Measurements from ENCODE around the gene OSGEP.

Gene OSGEP

DNA sequence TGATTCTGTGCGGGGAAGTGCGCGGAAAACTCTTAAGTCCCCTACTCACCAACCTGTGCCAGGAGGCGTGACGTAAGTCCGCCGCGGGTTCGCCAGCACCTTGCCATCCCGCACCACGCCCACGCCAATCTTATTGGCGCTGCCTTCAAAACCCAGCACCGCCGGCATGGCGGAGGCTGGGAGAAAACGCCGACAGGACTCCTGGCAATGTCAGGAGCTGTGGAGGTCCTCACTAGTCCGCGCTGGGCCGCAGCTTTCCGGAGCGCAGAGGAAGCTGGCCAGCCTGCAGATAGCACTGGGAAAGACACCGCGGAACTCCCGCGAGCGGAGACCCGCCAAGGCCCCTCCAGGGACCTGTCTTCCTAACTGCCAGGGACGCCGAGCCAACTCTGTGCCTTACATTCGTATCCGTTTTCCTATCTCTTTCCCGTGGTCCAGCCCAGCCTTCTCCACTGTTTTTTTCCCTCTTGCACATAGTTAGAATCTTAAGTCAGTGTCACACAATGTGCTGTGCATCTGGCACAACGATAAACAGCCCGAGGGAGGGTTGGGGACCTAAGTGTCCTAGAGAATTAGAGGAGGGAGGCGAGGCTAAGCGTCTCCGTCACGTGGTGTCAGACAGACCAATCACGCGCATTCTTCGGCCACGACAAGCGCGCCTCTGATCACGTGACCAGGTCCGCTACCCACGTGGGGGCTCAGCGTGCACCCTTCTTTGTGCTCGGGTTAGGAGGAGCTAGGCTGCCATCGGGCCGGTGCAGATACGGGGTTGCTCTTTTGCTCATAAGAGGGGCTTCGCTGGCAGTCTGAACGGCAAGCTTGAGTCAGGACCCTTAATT is at the start of gene OSGEP, which contains the start of gene APEX1:
Gene OSGEP (minus strand): TSS at position 297 of the 839 bp plus-strand sequence. CDS start 129 bp downstream, at position 168.
Gene APEX1 (plus strand): TSS at position 711 of the 839 bp plus-strand sequence. CDS start 420 bp downstream, outside the sequence.
- DNase-seq: peak; percentile 98

DNA sequence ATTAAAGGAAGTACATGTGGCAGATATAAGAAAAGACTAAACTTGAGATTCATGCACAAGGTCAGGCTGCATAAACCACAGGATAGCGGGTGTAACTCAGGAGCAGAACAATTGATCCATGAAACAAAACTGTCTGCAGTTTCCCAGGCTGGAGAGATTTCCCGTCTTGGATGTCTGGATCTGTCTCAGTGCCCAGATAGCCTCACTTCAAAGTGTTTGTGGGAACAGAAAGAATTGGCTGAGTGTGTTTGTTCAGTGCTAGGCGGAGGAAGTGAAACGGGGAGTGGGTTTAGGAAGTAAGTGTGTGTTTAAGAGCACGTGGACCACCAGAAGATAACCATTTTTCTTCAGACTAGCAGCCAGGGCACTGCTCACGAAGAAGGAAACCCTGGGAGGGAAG is 49.3 kb upstream of the OSGEP start:
- no peak for DNase-seq

DNA sequence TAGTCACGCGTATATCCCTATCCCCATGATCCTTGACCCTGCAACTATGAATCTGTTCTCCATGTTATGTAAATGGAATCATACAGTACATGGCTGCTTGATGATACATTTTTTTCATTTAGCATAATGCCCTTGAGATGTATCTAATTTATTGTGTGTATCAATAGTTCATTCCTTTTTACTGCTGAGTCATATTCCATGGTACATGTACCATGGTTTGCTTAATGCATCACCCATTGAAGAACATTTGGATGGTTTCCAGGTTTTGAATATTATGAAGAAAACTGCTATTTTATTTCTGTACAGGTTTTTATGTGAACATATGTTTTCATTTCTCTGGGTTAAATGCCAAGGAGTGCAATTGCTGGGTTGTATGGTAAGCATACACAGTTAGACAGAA is 46.7 kb upstream of the OSGEP start:
- no peak for DNase-seq

GRCh38 chr14:20499881-20500280 is 45.3 kb upstream of the OSGEP start:
- DNase-seq: no peak

- DNase-seq: no peak
Observed at GRCh38 chr14:20499108-20499507, 44.5 kb upstream of the OSGEP start.

- no peak for DNase-seq
Observed at GRCh38 chr14:20498622-20499021, 44.0 kb upstream of the OSGEP start.

- no peak for DNase-seq
Observed at GRCh38 chr14:20494935-20495766, 40.5 kb upstream of the OSGEP start.

- no peak for DNase-seq
Observed at GRCh38 chr14:20493634-20494033, 39.0 kb upstream of the OSGEP start.

DNA sequence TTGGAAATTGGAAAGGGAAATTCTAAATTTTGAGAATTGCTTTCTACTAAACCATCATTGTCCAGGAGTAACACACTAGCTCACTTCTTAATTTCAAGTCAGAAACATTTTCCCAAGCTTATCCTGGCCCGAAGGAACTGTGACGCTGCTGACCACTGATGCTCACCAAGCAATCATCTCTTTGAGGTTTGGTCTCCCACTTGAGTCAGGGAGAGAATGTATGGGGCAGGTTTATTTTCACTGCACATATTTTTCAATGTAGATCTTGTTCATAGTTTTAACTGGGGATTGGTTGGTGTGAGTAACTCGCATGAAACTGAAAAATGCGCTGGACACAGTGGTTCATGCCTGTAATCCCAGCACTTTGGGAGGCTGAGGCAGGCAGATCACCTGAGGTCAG is 37.9 kb upstream of the OSGEP start:
- DNase-seq: no peak

- DNase-seq: no peak
Observed at GRCh38 chr14:20490563-20490962, 36.0 kb upstream of the OSGEP start.

DNA sequence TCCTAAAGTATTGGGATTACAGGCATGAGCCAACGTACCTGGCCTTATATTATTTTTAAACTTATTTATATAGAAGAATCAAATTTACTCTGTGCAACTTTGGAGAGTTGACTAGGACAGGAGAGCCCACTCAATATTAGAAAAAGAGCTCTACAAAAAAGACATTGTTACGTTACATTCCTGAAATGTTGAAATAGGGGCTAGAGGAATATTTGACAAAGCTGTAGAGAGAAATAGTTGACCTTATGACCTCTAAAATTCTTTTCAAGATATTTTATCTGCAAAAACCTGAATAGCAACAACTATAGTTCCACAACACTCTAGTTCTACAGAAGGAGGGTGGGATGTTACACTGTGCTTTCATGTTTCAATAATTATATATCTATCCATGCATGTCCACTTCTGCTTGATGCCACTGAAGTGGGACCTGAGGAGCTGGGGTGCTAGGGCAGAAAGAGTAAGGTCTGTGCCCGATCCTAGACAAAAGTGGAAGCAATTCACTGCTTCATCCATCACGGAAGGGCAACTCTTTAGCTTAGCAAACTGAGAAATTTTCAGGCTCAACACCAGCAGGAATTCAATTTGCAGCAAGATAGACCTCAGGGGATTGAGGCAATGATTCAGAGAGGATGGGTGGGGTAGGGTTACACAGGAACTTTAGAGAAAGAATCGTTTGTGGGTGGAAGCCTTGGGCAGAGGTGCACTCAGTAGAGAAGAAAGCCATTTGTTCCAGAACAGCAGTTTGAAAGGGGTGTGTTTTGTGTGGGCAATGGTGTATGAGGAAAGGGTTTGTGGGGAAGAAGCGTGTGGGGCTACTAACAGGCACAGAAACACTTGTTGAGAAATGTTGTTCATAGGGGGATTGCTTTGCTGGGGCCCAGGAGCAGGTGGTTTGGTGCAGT is 34.7 kb upstream of the OSGEP start:
- DNase-seq: no peak

DNA sequence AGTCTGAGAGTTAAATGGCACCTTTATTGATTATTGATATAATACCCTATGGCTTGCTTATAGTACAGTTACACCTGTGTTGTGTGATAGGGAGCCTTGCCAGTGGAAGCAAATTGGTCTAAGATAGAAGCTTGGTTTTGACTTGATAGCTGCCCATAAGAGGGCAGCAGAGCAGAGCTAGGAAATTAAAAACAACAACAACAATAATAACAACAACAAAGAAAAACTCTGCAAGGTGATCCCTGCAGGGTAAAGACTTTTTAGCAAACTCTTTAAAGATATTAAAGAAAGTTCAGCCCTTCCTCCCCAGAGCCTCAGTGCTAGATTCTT is 32.7 kb upstream of the OSGEP start:
- no peak for DNase-seq

- no peak for DNase-seq
Observed at GRCh38 chr14:20486684-20487395, 32.2 kb upstream of the OSGEP start.

GRCh38 chr14:20485900-20486299 is 31.3 kb upstream of the OSGEP start:
- DNase-seq: no peak

DNA sequence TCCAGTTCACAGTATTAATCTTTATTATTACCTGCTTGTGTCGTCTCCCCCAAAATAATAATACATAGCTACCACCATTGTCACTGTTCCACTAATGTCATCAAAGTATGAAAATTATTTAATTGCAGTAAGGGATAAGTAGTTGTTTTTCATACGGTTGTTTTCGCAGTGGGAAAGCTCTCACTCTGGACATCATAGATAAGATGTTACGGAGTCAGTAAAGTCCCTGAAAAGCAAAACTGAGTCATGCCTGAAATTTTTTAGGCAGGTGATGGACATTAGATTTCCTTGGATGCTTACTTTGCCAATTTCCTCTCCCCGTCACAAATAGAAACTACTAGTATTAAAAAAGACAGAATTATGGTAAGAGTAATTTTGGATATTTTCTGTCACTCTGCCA is 27.8 kb upstream of the OSGEP start:
- DNase-seq: no peak

- no peak for DNase-seq
Observed at GRCh38 chr14:20478894-20479293, 24.3 kb upstream of the OSGEP start.

DNA sequence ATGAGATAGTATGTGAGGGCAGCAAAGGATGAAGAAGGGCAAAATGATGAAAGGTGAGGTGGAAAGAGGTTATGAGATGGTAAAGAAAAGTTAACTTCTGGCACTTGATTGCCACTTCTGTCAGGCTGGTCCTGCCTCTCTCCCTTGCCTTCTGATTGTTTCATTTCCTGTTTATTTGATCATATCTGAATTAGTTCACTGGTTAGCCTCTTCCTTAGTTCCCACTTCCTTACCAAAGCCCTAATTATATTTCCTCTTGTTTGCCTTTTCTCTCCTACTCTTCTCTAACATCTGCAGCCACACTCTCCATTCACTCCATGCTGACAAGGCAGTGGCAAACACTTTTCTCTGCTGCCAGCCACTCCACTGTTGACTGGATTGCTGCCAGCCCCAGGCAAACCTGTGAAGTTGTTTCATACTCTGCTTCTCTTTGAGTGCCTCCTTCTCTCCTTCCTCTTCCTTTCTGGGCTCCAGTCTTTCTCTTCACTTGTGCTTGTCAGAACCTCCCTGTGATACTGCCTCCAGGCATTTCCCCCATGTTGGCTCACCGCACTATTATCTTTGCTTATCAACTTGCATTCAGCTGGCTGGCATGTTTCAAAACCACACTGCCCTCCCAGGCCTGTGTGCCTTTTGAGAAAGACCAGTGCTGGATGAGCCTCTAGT is 22.7 kb upstream of the OSGEP start:
- peak; percentile 56 for DNase-seq

DNA sequence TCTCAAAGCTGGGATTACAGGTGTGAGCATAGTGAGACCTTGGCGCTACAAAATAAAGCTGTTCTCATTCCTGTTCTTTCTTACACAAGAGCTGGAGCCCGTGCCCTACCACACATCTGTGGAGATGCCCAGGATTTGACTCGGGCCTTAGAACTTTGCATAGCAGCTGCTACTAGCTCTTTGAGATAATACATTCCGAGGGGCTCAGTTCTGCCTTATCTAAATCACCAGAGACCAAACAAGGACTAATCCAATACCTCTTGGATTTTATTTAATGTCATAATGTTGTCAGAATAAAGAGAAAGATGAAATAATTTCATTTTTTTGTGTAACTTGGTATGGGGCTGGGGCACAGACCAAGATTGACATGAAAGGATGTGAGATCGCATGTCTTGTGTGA is 22.2 kb upstream of the OSGEP start:
- DNase-seq: no peak

- DNase-seq: no peak
Observed at GRCh38 chr14:20472536-20473169, 18.0 kb upstream of the OSGEP start.

- no peak for DNase-seq
Observed at GRCh38 chr14:20470603-20470901, 15.9 kb upstream of the OSGEP start.

DNA sequence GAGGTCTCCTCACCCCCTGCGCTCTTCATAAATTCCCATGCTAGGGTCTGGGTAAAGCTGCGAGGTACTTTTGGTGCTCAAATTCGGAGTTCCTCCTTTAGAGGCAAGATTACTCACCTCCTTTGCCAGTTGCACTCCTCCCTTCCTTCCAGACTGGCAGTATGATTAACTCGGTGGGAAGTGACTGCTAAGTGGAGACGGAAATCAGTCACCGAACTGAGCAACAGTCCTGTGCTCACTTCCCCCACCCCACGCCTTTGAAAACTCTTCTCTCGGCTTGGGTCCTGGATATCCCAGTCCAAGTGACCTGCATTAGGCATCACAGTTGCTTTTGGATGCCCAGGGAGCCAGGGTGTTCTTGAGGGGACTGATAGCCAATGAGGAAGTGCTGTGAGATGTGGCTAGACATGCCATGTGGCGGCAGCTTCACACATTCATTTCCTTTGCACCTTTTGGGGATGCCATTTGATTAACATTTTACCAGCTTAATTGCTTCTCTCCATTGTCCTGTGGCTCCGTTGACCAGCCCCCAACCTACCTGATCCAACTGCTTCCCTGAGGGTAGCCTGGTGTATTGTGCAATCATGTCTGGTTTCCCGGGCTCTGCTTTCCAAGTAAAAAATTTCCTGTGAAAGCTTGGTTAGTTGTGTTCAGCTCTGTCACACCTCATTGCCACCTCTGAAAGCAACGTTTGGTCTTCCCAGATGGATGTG is 15.4 kb upstream of the OSGEP start:
- DNase-seq: peak; percentile 56

All from CD4-positive, alpha-beta T cell treated with Interleukin-12 subunit alpha and Interleukin-12 subunit beta, for 1 hour (primary cell).